ENCODE data around the gene LYPD6B. TPM values are rescaled to one million over a fixed set of nuclear protein-coding genes. Genes with fewer than 3 reads are reported as not detected.

Gene LYPD6B
- total RNA-seq, 2 experiments from 2014 or later, result not detected

DNA sequence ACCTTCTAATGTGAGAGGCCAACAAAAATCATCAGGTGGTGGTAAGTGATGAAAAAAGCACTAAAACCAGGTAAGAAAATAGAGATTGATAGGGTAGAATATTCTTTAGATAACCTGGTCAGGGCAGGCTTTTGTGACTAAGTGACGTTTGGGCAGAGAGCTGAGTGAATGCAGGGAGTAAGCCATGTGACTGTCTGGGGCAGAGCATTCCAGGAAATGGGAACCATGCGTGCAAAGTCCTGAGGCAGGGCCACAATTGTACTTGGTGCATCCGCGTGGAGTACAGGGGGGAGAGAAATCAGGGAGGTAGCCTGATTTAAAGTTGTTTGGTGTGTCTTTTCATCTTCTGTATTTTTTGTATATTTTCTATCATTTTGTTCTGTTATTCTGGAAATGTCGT, 102.5 kb downstream of the LYPD6B start:
- H3K36me3 Mint-ChIP-seq (ENCODE audit: low read depth), result no peaks in the 10 kb centered on the region
- H3K27ac Mint-ChIP-seq, result no peak overlapping the region
- intact Hi-C loops (cut with micrococcal nuclease), result no loop called here
- H3K4me3 Mint-ChIP-seq, result no peak overlapping the region
- H3K27me3 Mint-ChIP-seq, result peaks cover 6% of the 10 kb centered on the region
- no peaks in the 10 kb centered on the region for H3K9me3 Mint-ChIP-seq
- POLR2A ChIA-PET, result interaction anchor here (0.6 kb wide), 1 partner anchor 11 kb away, joined by 3 read pairs; no protein-coding TSS in a partner anchor
- TF ChIP-seq, protein P1, sequence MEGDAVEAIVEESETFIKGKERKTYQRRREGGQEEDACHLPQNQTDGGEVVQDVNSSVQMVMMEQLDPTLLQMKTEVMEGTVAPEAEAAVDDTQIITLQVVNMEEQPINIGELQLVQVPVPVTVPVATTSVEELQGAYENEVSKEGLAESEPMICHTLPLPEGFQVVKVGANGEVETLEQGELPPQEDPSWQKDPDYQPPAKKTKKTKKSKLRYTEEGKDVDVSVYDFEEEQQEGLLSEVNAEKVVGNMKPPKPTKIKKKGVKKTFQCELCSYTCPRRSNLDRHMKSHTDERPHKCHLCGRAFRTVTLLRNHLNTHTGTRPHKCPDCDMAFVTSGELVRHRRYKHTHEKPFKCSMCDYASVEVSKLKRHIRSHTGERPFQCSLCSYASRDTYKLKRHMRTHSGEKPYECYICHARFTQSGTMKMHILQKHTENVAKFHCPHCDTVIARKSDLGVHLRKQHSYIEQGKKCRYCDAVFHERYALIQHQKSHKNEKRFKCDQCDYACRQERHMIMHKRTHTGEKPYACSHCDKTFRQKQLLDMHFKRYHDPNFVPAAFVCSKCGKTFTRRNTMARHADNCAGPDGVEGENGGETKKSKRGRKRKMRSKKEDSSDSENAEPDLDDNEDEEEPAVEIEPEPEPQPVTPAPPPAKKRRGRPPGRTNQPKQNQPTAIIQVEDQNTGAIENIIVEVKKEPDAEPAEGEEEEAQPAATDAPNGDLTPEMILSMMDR (IDR thresholded peaks at IDR 0.05), result no peak
- no peaks in the 10 kb centered on the region for H3K4me1 Mint-ChIP-seq (ENCODE audit: low read depth)
- no peak for ATAC-seq
- CTCF ChIA-PET, result no interaction called here
- DNase-seq, result no peak

DNA sequence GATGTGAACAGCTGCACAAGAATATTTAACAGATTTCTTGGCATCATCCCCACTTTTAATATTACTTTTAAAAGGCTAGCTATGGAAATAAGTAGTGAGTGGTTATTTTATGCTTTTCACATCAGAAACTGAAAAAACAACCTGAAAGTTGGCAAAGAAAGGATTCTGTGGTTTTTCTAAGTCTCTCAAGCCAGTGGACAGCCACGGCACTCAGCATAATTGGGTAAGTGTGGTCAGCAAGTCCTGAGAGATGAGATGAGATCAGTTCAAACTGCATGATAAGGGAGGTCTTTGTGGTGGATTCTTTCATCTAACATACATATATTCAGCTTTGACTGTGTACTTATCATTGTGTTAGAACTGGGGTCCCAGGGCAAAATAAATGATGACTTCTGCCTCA, 105.2 kb downstream of the LYPD6B start:
- ChIA-PET CTCF (no interaction called here), POLR2A (no interaction called here)
- Mint-ChIP-seq H3K4me1 (ENCODE audit: low read depth) (no peaks in the 10 kb centered on the region), H3K4me3 (no peak overlapping the region), H3K9me3 (no peaks in the 10 kb centered on the region), H3K27ac (no peak overlapping the region), H3K36me3 (ENCODE audit: low read depth) (no peaks in the 10 kb centered on the region), H3K27me3 (peaks cover 9% of the 10 kb centered on the region)
- ATAC-seq (no peak), DNase-seq (no peak)
- TF ChIP-seq, protein P1 (IDR thresholded peaks at IDR 0.05), result no peak
- intact Hi-C loops (cut with micrococcal nuclease), result no loop called here

DNA sequence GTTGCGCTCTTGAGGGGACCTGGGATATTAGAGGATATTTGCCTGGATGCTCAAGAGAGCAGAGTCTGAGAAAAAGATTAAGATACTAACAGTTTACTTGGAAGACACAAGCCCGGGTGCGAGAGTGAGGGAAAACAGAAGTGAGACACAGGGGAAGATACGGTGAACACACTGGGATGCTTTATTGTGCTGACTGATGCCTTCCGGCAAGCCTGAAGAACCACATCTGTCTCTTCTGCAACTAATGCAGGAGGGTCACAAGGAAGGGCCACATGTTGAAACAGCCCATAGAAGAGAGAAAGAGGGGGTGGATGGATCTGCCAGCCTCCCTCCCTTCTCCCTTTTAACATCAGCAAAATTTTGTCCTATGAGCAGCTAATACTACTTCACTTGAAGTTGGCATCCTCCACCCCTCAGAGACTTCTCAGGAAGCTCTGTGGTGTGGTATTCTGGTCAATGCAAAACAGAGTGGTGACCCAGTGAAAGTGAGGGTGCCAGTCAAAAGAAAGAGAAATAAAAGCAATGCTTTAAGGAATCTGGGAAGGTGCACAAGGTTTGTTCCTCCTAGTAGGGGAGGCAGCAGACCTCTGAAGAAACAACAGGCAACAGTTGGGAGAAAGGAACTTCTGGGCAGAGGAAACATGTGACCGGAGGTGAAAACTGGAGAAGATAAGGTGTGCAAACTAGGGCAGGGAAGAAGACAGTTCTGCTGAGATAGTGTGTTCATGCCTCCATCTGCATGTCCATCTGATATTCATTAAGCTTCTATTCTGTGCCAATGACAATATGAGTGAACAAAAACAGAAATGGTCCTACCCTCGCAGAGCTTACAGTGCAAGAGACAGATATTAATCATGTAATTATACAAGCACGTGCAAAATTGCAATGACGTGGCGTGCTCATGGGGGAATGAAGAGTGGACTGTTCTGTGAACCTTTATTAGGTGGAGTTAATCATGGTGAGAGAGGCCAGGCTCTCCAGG, 107.1 kb downstream of the LYPD6B start:
- ATAC-seq (no peak), DNase-seq (no peak)
- TF ChIP-seq, protein P1 (IDR thresholded peaks at IDR 0.05), result no peak
- Mint-ChIP-seq H3K4me3 (no peak overlapping the region), H3K36me3 (ENCODE audit: low read depth) (no peaks in the 10 kb centered on the region), H3K9me3 (no peaks in the 10 kb centered on the region), H3K27me3 (peaks cover 12% of the 10 kb centered on the region), H3K27ac (no peak overlapping the region), H3K4me1 (ENCODE audit: low read depth) (no peaks in the 10 kb centered on the region)
- ChIA-PET POLR2A (no interaction called here), CTCF (no interaction called here)
- intact Hi-C loops (cut with micrococcal nuclease), result no loop called here

DNA sequence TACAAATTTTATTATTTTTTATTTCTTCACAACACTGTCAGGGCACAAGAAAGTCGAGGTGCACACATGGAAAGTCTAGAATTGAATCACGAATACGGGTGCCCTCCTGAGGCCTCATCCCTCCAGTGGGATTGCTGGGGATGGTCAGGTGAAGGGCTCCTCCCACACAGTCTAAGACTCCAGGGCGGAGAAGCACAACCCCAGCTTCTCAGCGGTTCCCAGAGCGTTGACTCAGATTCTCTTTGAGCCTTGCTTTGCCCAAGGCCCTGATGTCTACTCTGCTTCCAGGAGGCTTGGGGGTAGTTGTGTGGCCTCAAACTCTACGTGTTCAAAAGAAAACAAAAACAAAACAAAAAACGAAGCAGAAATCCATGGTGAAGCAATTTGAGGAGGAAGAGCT, 108.4 kb downstream of the LYPD6B start:
- H3K4me1 Mint-ChIP-seq (ENCODE audit: low read depth), result no peaks in the 10 kb centered on the region
- peaks cover 15% of the 10 kb centered on the region for H3K27me3 Mint-ChIP-seq
- H3K27ac Mint-ChIP-seq, result no peak overlapping the region
- no peak for DNase-seq
- no peak overlapping the region for H3K4me3 Mint-ChIP-seq
- POLR2A ChIA-PET, result no interaction called here
- no peaks in the 10 kb centered on the region for H3K36me3 Mint-ChIP-seq (ENCODE audit: low read depth)
- ATAC-seq, result no peak
- CTCF ChIA-PET, result no interaction called here
- intact Hi-C loops (cut with micrococcal nuclease), result no loop called here
- TF ChIP-seq, protein P1 (IDR thresholded peaks at IDR 0.05), result no peak
- H3K9me3 Mint-ChIP-seq, result no peaks in the 10 kb centered on the region

DNA sequence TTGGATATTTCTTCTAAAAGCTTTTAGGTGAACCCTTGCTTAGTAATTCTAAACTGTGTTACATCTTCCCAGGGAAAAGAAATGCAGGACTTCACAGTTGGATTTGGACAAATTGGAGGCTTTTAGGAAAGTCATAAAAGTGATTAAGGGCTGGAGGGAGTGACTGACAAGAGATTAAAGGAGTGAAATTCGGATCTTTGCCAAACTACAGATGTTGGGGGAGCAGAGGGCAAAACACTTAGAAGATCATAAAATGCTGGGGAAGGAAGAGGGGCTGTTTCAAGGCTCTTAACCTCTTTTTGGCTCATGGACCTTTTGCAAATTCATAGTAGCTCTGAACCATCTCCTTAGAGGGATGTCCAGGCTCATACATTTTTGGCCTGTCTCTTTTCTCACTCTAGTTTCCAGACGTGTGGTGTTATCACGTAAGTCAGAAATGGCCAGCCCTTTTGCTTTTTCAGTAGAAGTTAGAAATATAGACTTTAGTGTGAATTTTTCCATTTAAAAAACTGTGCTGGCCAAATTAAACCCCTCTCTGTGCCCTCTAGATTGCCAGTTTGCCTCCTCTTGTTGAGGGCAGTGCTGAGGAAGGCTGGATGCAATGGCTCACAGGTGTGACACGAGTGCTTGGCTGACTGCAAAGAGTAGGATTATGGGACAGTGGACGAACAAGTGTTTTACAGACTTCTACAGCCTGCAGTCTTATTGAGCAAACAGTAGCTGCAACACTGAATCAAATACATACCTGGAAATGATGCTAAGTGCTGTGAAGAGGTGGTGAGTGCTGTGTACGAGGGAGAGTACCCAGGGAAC, 109.9 kb downstream of the LYPD6B start:
- CTCF ChIA-PET, result no interaction called here
- H3K27me3 Mint-ChIP-seq, result peaks cover 18% of the 10 kb centered on the region
- no peaks in the 10 kb centered on the region for H3K36me3 Mint-ChIP-seq (ENCODE audit: low read depth)
- ATAC-seq, result no peak
- POLR2A ChIA-PET, result no interaction called here
- intact Hi-C loops (cut with micrococcal nuclease), result no loop called here
- no peak overlapping the region for H3K27ac Mint-ChIP-seq
- DNase-seq, result no peak
- H3K9me3 Mint-ChIP-seq, result no peaks in the 10 kb centered on the region
- TF ChIP-seq, protein P1 (IDR thresholded peaks at IDR 0.05), result no peak
- H3K4me3 Mint-ChIP-seq, result no peak overlapping the region
- H3K4me1 Mint-ChIP-seq (ENCODE audit: low read depth), result no peaks in the 10 kb centered on the region

Measured in activated CD8-positive, alpha-beta T cell treated with anti-CD3 and anti-CD28 coated beads for 36 hours (primary cell).